HG03521 (cell line): ENCODE measurements around the gene THAP8.

Experiments
- ATAC-seq: cut with Tn5 transposase; IDR thresholded peaks from one replicate; pipeline ENCODE4 v1.9.1; 2021; ENCODE audit warnings: mild to moderate bottlenecking, moderate library complexity; ENCODE audit not compliant: unreplicated experiment

The THAP8 gene

GRCh38 chr19:36030264-36031148 lies 23.6 kb downstream of the THAP8 start:
- ATAC-seq: no peak

- ATAC-seq: no peak
These were observed 25.6 kb downstream of the THAP8 start for GRCh38 chr19:36028313-36029041.

GRCh38 chr19:36027696-36028095 lies 26.4 kb downstream of the THAP8 start:
- no peak for ATAC-seq

GRCh38 chr19:36026091-36026876 lies 27.8 kb downstream of the THAP8 start:
- no peak for ATAC-seq

GRCh38 chr19:36025541-36025940 lies 28.5 kb downstream of the THAP8 start:
- no peak for ATAC-seq

GRCh38 chr19:36023432-36023831 lies 30.7 kb downstream of the THAP8 start:
- ATAC-seq: no peak

GRCh38 chr19:36019061-36019670 lies 34.9 kb downstream of the THAP8 start:
- ATAC-seq: no peak

- ATAC-seq: peak; percentile 96
These were observed 39.8 kb downstream of the THAP8 start, which contains the start of gene ALKBH6 for GRCh38 chr19:36014012-36014924. Gene ALKBH6 (minus strand): TSS chr19:36014213. CDS start chr19:36013397, 816 bp downstream.

GRCh38 chr19:36013280-36014011 lies 40.6 kb downstream of the THAP8 start:
- no peak for ATAC-seq

GRCh38 chr19:36010402-36010801 lies 43.7 kb downstream of the THAP8 start:
- no peak for ATAC-seq

- no peak for ATAC-seq
These were observed 44.3 kb downstream of the THAP8 start for GRCh38 chr19:36009633-36010379.

GRCh38 chr19:36009220-36009619 lies 44.9 kb downstream of the THAP8 start:
- ATAC-seq: no peak

GRCh38 chr19:36008336-36008978 lies 45.6 kb downstream of the THAP8 start, which contains the start of gene SYNE4:
Gene SYNE4 (minus strand): TSS chr19:36008813. CDS start chr19:36008681, 132 bp downstream.
- ATAC-seq: no peak

- no peak for ATAC-seq
These were observed 47.1 kb downstream of the THAP8 start for GRCh38 chr19:36006955-36007354.

GRCh38 chr19:36003284-36003683 lies 50.8 kb downstream of the THAP8 start:
- ATAC-seq: no peak

- ATAC-seq: no peak
These were observed 52.5 kb downstream of the THAP8 start for GRCh38 chr19:36001605-36002004.

GRCh38 chr19:35996777-35997176 lies 57.3 kb downstream of the THAP8 start:
- no peak for ATAC-seq
